K562 (cell line): Measurements from ENCODE around the gene PRMT3. TPM values are rescaled to one million over a fixed set of nuclear protein-coding genes. Genes with fewer than 3 reads are reported as not detected.

Experiments used
- ARID1B ChIP-seq: fragments of 450-650 bp; IDR thresholded peaks from 2 replicates; pipeline ENCODE4 v1.6.1; 2016; ENCODE audit warnings: antibody characterized with exemption, mild to moderate bottlenecking, inconsistent platforms
- HES1 ChIP-seq: fragments of 450-650 bp; IDR thresholded peaks from 2 replicates; pipeline ENCODE4 v1.6.1; 2016; ENCODE audit warnings: low read depth, mild to moderate bottlenecking, moderate library complexity
- ILF3 ChIP-seq: fragments of 450-650 bp; IDR thresholded peaks from 2 replicates; pipeline ENCODE4 v1.6.1; 2018; ENCODE audit warnings: antibody characterized with exemption, mild to moderate bottlenecking, moderate library complexity, borderline replicate concordance
- RAD21 ChIP-seq, 2 experiments: fragments of 250-450 bp in 1 of 2; fragments of 450-650 bp in 1 of 2; sonication (Bioruptor Pico) in 1 of 2; formaldehyde crosslinking in 1 of 2; IDR thresholded peaks in 1 of 2; conservative IDR thresholded peaks in 1 of 2; 2 replicates each; pipeline versions ENCODE4 v1.4.0 to v1.8.0; 2020 to 2022; ENCODE audit warnings: mild to moderate bottlenecking in 2 of 2, moderate library complexity in 1 of 2
- STAT5B ChIP-seq: fragments of 250-450 bp; sonication (Bioruptor Pico); IDR thresholded peaks from 2 replicates; pipeline ENCODE4 v1.8.0; 2021; ENCODE audit warnings: mild to moderate bottlenecking, inconsistent platforms
- TBL1XR1 ChIP-seq, 2 experiments: IDR thresholded peaks; 2 replicates each; pipeline ENCODE4 v1.6.1; 2012; ENCODE audit warnings: improper control_type of control experiment in 2 of 2, low read length in 2 of 2, mild to moderate bottlenecking in 1 of 2
- TOE1 ChIP-seq, 2 experiments: fragments of 450-650 bp in 1 of 2; sonication (generic) in 1 of 2; formaldehyde crosslinking in 1 of 2; IDR thresholded peaks; 2 replicates each; pipeline versions ENCODE4 v1.7.1 to v1.8.0; 2016 to 2022; ENCODE audit warnings: borderline replicate concordance in 2 of 2, mild to moderate bottlenecking in 2 of 2, antibody characterized with exemption in 1 of 2, inconsistent platforms in 1 of 2, low read depth in 1 of 2, missing genetic modification reagents in 1 of 2, moderate library complexity in 1 of 2
- UBTF ChIP-seq, 2 experiments: IDR thresholded peaks; 2 replicates each; pipeline ENCODE4 v1.6.1; 2012; ENCODE audit warnings: improper control_type of control experiment in 2 of 2, low read depth in 2 of 2, low read length in 2 of 2, borderline replicate concordance in 1 of 2
- XRCC5 ChIP-seq: fragments of 200-400 bp; formaldehyde crosslinking; IDR thresholded peaks from 2 replicates; pipeline ENCODE4 v1.6.1; 2017; ENCODE audit warnings: low read depth, mild to moderate bottlenecking, low read length
- ZNF165 ChIP-seq: fragments of 250-450 bp; sonication (Bioruptor Pico); IDR thresholded peaks from 2 replicates; pipeline ENCODE4 v1.4.0; 2020; ENCODE audit warnings: borderline replicate concordance
- ZNF324 ChIP-seq: fragments of 250-450 bp; sonication (Bioruptor Pico); IDR thresholded peaks from 2 replicates; pipeline ENCODE4 v1.4.0; 2020; ENCODE audit warnings: mild to moderate bottlenecking
- ZNF695 ChIP-seq: fragments of 450-650 bp; formaldehyde crosslinking; IDR thresholded peaks from 2 replicates; pipeline ENCODE4 v1.4.0; 2020; ENCODE audit warnings: mild to moderate bottlenecking, moderate library complexity
- polyA plus RNA-seq, 8 experiments: library from polyadenylated mRNA; depleted of rRNA in 4 of 8; stranded (reverse) in 5 of 8; unstranded in 3 of 8; fragments of >200 nt; fragmentation: Nextera tagmentation in 2 of 8; fragmentation: Illumina TruSeq in 1 of 8; extraction: Ambion mirVana in 2 of 8; extraction: Trizol in 1 of 8; gene quantifications; 2 replicates each; pipeline versions ENCODE4 v1.2.1 to v1.2.3, GENCODE V29; 2011 to 2014; ENCODE audit warnings: inconsistent platforms in 1 of 8, missing spikeins in 1 of 8
- total RNA-seq, 7 experiments: library from RNA; depleted of rRNA in 6 of 7; stranded (reverse); fragments of >200 nt in 6 of 7; fragmentation: Illumina TruSeq in 2 of 7; extraction: Trizol in 2 of 7; gene quantifications; 2 replicates each; pipeline versions ENCODE4 v1.2.1 to v1.2.3, GENCODE V29; 2011 to 2021; ENCODE audit warnings: low replicate concordance in 1 of 7
- TF ChIP-seq, protein P1 (sequence below): fragments of 250-450 bp; sonication (Bioruptor Pico); IDR thresholded peaks from 2 replicates; pipeline ENCODE4 v1.5.0; 2021; ENCODE audit warnings: mild to moderate bottlenecking, moderate library complexity
- TF ChIP-seq, protein P2 (sequence below): fragments of 450-650 bp; formaldehyde crosslinking; IDR thresholded peaks from 2 replicates; pipeline ENCODE4 v1.4.0; 2022; ENCODE audit warnings: missing genetic modification characterization
- TF ChIP-seq, protein P3 (sequence below), 2 experiments: fragments of 450-650 bp; IDR thresholded peaks; 2 replicates each; pipeline ENCODE4 v1.6.1; 2016

The PRMT3 gene
- total and polyA plus RNA-seq, 9 of the 15 experiments (the other 6 are each of a cell fraction or from before 2014, with no cell fraction given): 24.0 to 62.1 (median 44.7) TPM

GRCh38 chr11:20363500-20364340, 23.8 kb upstream of the PRMT3 start, which contains the start of gene HTATIP2 (continued):
- TF ChIP-seq RAD21 (CRISPR knock-in tag; conservative IDR thresholded peaks at IDR 0.05 in 1 of 2, IDR thresholded peaks at IDR 0.05 in 1 of 2): no peak
- no peak for TF ChIP-seq ZNF165 (CRISPR knock-in tag)
- TF ChIP-seq HES1: no peak
- TF ChIP-seq ILF3: no peak
- no peak for TF ChIP-seq STAT5B (CRISPR knock-in tag)
- TF ChIP-seq, protein P1, sequence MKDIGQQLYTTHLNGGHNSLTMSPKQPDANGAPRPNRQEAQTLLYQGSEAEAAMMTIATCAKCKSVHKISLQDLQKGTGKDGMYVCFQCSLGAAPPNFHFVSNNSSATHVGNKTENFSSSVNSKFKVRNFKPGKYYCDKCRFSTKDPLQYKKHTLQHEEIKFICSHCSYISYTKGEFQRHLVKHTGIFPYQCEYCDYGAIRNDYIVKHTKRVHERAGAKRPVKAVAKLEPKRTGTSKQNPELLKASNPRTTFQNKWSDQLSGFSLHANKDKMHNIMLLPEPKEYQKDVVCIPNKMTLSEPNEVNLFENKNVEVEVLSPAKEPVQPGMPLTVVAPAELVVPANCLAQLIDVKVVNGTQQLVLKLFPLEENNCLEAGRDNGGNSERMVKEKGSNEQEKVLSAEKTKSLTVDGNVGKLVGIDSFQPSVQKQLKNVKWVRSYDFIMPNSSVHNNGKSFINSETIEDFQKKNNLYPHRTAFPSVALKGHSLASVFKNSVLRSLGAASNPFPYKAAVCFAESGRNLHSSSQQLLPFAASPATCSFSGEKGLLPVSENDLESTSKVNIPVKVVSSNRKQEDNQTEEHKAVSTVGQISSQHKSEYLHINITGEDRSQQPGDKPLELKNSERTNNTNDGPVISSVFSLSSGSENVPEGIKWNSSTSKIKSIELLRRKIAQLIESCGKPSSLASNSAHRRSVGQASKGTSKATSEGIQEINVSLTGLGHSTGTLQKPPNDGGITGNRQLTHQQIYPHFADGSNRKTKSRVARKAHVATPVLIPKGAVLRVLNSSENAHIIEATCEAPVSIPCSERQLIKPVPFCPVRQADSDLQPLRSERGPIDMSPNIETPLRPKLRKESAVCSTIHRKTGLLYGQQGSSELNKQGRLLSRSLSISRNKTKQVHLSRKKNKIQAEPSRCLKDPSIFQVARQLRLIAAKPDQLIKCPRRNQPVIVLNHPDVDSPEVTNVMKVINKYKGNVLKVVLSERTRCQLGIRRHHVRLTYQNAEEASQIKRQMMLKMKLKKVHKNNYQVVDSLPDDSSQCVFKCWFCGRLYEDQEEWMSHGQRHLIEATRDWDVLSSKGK (CRISPR knock-in tag): no peak
- peak; percentile 86 for TF ChIP-seq ARID1B
- peak; percentile 74; the same call in 1 of the 2 replicates for TF ChIP-seq TOE1 (IDR thresholded peaks at IDR 0.05; ENCODE audit: borderline replicate concordance)
- no peak for TF ChIP-seq TOE1 (CRISPR knock-in tag; IDR thresholded peaks at IDR 0.05; ENCODE audit: borderline replicate concordance, low read depth)
- TF ChIP-seq, protein P2, sequence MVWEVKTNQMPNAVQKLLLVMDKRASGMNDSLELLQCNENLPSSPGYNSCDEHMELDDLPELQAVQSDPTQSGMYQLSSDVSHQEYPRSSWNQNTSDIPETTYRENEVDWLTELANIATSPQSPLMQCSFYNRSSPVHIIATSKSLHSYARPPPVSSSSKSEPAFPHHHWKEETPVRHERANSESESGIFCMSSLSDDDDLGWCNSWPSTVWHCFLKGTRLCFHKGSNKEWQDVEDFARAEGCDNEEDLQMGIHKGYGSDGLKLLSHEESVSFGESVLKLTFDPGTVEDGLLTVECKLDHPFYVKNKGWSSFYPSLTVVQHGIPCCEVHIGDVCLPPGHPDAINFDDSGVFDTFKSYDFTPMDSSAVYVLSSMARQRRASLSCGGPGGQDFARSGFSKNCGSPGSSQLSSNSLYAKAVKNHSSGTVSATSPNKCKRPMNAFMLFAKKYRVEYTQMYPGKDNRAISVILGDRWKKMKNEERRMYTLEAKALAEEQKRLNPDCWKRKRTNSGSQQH (CRISPR knock-in tag): no peak
- TF ChIP-seq XRCC5: no peak; the same call in 1 of the 2 replicates
- TF ChIP-seq, protein P3, sequence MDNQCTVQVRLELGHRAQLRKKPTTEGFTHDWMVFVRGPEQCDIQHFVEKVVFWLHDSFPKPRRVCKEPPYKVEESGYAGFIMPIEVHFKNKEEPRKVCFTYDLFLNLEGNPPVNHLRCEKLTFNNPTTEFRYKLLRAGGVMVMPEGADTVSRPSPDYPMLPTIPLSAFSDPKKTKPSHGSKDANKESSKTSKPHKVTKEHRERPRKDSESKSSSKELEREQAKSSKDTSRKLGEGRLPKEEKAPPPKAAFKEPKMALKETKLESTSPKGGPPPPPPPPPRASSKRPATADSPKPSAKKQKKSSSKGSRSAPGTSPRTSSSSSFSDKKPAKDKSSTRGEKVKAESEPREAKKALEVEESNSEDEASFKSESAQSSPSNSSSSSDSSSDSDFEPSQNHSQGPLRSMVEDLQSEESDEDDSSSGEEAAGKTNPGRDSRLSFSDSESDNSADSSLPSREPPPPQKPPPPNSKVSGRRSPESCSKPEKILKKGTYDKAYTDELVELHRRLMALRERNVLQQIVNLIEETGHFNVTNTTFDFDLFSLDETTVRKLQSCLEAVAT (IDR thresholded peaks at IDR 0.05): no peak; a peak in 1 of 4 replicates
- no peak; a peak in 1 of 4 replicates for TF ChIP-seq TBL1XR1 (IDR thresholded peaks at IDR 0.05; ENCODE audit: low read length in 2 of 2)
- TF ChIP-seq ZNF695 (CRISPR knock-in tag): no peak
- TF ChIP-seq UBTF (IDR thresholded peaks at IDR 0.05; ENCODE audit: borderline replicate concordance in 1 of 2, low read depth in 2 of 2, low read length in 2 of 2): peak; percentile 69 to 78; a peak in 2 of 4 replicates
- TF ChIP-seq ZNF324 (CRISPR knock-in tag): no peak
